Fibroblast of the aortic adventitia (primary cell): ENCODE results near the gene DAGLB. TPM values are rescaled to one million over a fixed set of nuclear protein-coding genes. Genes with fewer than 3 reads are reported as not detected.

Source experiments
- DNase-seq: peaks from one replicate; pipeline ENCODE4 v3.0.0-alpha.2; 2010; ENCODE audit warnings: low read depth
- H3K4me3 ChIP-seq: 2 replicates; pipeline ENCODE4 v1.5.1; 2011; ENCODE audit warnings: low read depth, mild to moderate bottlenecking, control low read depth, low read length, moderate library complexity
- total RNA-seq: library from RNA; depleted of rRNA; stranded (reverse); fragments of >200 nt; gene quantifications from 2 replicates; pipeline ENCODE4 v1.2.3, GENCODE V29; 2012; ENCODE audit warnings: low replicate concordance
- TF ChIP-seq, protein P1 (sequence below): IDR thresholded peaks from 2 replicates; pipeline ENCODE4 v1.5.1; 2011; ENCODE audit warnings: mild to moderate bottlenecking, low read length, control low read depth, inconsistent platforms; ENCODE audit not compliant: insufficient read depth

Gene DAGLB, protein sequence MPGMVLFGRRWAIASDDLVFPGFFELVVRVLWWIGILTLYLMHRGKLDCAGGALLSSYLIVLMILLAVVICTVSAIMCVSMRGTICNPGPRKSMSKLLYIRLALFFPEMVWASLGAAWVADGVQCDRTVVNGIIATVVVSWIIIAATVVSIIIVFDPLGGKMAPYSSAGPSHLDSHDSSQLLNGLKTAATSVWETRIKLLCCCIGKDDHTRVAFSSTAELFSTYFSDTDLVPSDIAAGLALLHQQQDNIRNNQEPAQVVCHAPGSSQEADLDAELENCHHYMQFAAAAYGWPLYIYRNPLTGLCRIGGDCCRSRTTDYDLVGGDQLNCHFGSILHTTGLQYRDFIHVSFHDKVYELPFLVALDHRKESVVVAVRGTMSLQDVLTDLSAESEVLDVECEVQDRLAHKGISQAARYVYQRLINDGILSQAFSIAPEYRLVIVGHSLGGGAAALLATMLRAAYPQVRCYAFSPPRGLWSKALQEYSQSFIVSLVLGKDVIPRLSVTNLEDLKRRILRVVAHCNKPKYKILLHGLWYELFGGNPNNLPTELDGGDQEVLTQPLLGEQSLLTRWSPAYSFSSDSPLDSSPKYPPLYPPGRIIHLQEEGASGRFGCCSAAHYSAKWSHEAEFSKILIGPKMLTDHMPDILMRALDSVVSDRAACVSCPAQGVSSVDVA
- 21.4 and 38.3 TPM in 2 replicates for total RNA-seq

DNA sequence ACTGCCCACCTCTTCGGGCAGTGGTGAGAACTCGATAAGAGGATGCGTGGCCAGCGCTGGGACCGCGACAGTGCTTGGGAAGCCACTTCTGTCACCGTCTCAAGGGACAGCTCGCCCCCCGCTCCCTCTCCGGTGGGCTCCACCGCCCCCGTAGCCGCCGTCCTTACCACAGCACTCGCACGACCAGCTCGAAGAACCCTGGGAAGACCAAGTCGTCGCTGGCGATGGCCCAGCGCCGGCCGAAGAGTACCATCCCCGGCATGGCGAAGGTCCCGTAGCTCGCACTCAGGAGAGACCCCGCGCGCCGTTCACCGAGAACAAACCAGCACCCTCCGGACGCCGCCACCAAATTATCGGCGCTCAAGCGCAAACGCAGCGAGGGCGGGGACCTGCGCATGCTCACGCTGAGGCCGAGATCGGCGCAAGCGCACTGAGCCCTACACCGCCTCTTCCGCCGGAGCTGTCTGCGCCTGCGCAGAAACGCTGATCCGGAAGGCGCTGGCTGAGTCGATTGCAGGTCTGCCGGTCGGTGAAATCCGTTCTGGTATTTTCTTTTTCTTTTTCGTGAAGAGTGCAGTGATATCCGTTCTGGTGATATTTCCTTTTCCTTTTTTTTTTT, at the start of gene DAGLB:
TSS of gene DAGLB (minus strand) at position 374 of the 619 bp plus-strand sequence. CDS start at position 262, 112 bp downstream.
- TF ChIP-seq, protein P1, sequence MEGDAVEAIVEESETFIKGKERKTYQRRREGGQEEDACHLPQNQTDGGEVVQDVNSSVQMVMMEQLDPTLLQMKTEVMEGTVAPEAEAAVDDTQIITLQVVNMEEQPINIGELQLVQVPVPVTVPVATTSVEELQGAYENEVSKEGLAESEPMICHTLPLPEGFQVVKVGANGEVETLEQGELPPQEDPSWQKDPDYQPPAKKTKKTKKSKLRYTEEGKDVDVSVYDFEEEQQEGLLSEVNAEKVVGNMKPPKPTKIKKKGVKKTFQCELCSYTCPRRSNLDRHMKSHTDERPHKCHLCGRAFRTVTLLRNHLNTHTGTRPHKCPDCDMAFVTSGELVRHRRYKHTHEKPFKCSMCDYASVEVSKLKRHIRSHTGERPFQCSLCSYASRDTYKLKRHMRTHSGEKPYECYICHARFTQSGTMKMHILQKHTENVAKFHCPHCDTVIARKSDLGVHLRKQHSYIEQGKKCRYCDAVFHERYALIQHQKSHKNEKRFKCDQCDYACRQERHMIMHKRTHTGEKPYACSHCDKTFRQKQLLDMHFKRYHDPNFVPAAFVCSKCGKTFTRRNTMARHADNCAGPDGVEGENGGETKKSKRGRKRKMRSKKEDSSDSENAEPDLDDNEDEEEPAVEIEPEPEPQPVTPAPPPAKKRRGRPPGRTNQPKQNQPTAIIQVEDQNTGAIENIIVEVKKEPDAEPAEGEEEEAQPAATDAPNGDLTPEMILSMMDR, result no peak
- H3K4me3 ChIP-seq, result peak within 1 kb of the TSS; percentile 97
- DNase-seq, result peak; percentile 93

- no peak overlapping the region for H3K4me3 ChIP-seq
- no peak for DNase-seq
- TF ChIP-seq, protein P1, result no peak
Observed at GRCh38 chr7:6497637-6497905, 49.8 kb upstream of the DAGLB start.

DNA sequence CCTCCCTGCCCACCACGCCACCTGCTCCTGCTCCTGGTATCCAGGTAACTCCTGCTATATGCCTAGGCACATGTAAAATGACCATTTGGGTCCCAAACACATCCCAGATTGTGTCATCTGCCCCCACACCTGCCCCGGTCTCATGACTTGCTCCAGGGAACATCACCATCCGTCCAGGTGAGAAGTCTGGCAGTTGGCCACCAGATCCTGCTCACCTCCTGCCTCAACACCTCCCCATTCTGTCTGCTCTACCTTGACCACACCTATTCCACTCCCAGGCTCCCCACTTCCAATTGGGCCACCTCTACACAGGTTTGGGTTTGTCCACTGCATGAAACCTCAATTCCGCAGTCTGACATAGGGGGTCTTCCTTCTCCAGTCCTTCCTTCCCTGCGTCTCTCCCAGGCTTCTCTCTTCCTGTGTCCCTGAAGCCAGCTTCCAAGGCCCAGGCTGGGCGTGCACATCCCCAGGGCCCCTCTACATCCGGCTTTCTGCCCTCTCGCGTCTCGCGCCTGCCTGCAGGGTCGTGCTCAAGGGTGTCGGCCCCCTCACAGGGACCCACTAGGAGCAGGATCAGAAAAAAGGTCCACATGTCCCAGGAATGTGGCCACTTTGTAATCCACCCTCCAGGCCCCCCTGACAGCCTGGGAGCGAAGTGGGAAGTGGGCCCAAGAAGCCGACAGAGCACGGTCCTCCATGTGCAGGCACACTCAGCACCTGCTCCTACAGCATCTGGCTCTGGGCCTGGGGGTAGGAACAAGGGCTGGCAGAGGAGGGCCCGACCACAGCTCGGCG, 49.3 kb upstream of the DAGLB start:
- DNase-seq, result no peak
- H3K4me3 ChIP-seq, result no peak overlapping the region
- TF ChIP-seq, protein P1, result no peak

DNA sequence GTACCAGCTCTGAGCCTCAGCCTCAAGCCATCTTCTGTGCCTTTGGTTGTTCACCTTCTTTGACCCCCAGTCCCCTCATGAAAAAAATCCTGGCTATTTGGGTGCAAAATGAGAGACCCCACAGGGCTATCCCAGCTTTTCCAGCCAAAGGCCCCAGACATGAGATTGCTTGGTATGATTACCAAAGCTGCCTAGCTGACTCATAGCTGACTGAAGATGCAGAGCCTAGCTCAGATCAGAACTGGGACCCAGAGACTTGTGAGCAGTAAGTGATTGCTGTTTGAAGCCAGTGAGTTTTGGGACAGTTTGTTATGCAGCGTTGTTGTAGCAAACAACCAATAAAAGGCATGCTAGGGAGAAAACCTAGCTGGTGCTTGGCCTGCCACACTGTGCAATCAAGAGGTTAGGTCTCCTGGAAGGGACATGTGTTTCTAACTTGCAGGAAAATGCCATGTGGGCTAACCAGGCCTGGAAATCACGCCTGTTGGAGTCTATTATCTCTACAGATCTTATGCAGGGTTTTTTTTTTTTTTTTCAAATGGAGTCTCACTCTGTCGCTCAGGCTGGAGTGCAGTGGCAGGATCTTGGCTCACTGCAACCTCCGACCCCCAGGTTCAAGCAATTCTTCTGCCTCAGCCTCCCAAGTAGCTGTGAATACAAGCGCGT, 48.0 kb upstream of the DAGLB start:
- TF ChIP-seq, protein P1, result no peak
- peak; percentile 21 for DNase-seq
- no peak overlapping the region for H3K4me3 ChIP-seq

DNA sequence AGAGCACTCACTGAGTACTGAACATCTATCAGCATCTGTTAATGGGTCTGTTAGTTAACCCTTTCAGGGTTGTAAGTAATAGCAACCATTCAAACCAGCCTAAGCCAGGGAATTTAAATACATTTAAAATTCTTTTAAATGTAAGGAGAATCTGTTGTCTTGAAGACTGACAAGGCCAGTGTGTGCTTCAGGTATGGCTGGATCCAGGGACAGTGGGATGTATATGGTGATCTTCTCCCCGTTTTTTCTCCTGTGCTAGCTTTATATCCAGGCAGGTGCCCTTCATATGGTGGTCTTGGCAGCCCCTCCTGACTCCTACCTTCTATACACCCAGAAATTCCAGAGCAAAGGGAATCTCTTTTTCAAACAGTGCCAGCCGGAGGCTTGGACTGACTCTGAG, 46.6 kb upstream of the DAGLB start:
- H3K4me3 ChIP-seq, result no peak overlapping the region
- TF ChIP-seq, protein P1, result no peak
- DNase-seq, result no peak

- no peak for DNase-seq
- no peak overlapping the region for H3K4me3 ChIP-seq
- TF ChIP-seq, protein P1, result no peak
Observed at GRCh38 chr7:6491194-6491593, 43.4 kb upstream of the DAGLB start.
